Adrenal gland (tissue), 12 donors: Measurements from ENCODE around the gene BHLHE23. TPM values are rescaled to one million over a fixed set of nuclear protein-coding genes. Genes with fewer than 3 reads are reported as not detected.

Source experiments
- DNase-seq, 7 donors: peaks; one replicate each; pipeline ENCODE4 v3.0.0-alpha.2; 2019 to 2020
- H3K27ac ChIP-seq, 5 donors: fragments of 200-600 bp; sonication (generic) in 4 of 5; 1 replicate in 3 of 5; 2 replicates in 2 of 5; pipeline versions ENCODE4 v1.5.1 to v1.8.0; 2016 to 2020; ENCODE audit warnings: mild to moderate bottlenecking in 1 of 5
- H3K27me3 ChIP-seq: fragments of 200-600 bp; 2 replicates; pipeline ENCODE4 v1.8.0; 2021
- H3K36me3 ChIP-seq, 2 donors: fragments of 200-600 bp; replicated peaks in 1 of 2; 1 replicate in 1 of 2; 2 replicates in 1 of 2; pipeline versions ENCODE4 v1.5.1 to v1.8.0; 2018 to 2022
- H3K4me1 ChIP-seq, 2 donors: fragments of 200-600 bp; replicated peaks in 1 of 2; 1 replicate in 1 of 2; 2 replicates in 1 of 2; pipeline versions ENCODE4 v1.5.1 to v1.8.0; 2018 to 2021
- H3K4me3 ChIP-seq, 4 donors: fragments of 200-600 bp; sonication (generic) in 3 of 4; one replicate each; pipeline ENCODE4 v1.5.1; 2016 to 2018
- H3K9me3 ChIP-seq, 3 donors: fragments of 200-600 bp; sonication (generic) in 1 of 3; replicated peaks in 1 of 3; 1 replicate in 2 of 3; 2 replicates in 1 of 3; pipeline versions ENCODE4 v1.5.1 to v1.8.0; 2016 to 2021
- POLR2A ChIP-seq, 2 donors: fragments of 450-650 bp; IDR thresholded peaks; one replicate each; pipeline ENCODE4 v1.6.1; 2017; ENCODE audit warnings: antibody characterized with exemption in 2 of 2, mild to moderate bottlenecking in 2 of 2, moderate library complexity in 1 of 2
- WGBS, 4 donors: extraction: QIAGEN DNeasy Blood & Tissue Kit in 2 of 4; methylation state at CpG; one replicate each; pipeline versions ENCODE4 v1.1.5 to v1.1.7; 2013 to 2017; 5-methylcytosine and 5-hydroxymethylcytosine counted together
- intact Hi-C, 2 donors: fragments of 100-400 bp; cut with DNase I; formaldehyde crosslinking; loops; one replicate each; pipeline versions ENCODE4 v1.14.1 to v1.15.0; 2022 to 2023
- polyA plus RNA-seq, 3 donors: library from polyadenylated mRNA; stranded (reverse); fragments of 200-250 nt in 2 of 3; fragments of 350-450 nt in 1 of 3; fragmentation: Illumina TruSeq in 1 of 3; extraction: RNeasy Lipid Tissue Mini Kit (QIAGEN cat#74804) in 1 of 3; gene quantifications; one replicate each; pipeline ENCODE4 v1.2.3, GENCODE V29; 2013 to 2014
- total RNA-seq, 9 donors: library from RNA; depleted of rRNA in 4 of 9; stranded (reverse); fragments of >200 nt in 4 of 9; fragments of 120-200 nt in 1 of 9; fragmentation: NEBNext Ultra II Directional in 1 of 9; extraction: Animal tissue kit (Norgen Biotek cat#: 25700) in 1 of 9; gene quantifications; one replicate each; pipeline versions ENCODE4 v1.1.0 to v1.2.4, GENCODE V29; 2013 to 2023
- TF ChIP-seq, protein P1 (sequence below), 6 experiments: fragments of 450-650 bp in 4 of 6; fragments of 200-600 bp in 2 of 6; sonication (generic) in 1 of 6; IDR thresholded peaks; 1 replicate in 5 of 6; 2 replicates in 1 of 6; pipeline versions ENCODE4 v1.5.1 to v1.8.0; 2016 to 2021; ENCODE audit warnings: antibody characterized with exemption in 6 of 6, mild to moderate bottlenecking in 2 of 6, moderate library complexity in 1 of 6
- donor health status: healthy with polysubstance abuse.
- donor health status: Bipolar disorder and iron deficiency.
- donor health status: DM: yes; HTN: yes; CAD: no.
- donor health status: DM: no; HTN: no; CAD: no.
- donor health status: DM: no; HTN: no; CAD: no.
- donor health status: DM: yes; HTN: yes; CAD: no.

Gene BHLHE23
- total and polyA plus RNA-seq, 12 donors = not detected

- TF ChIP-seq, protein P1, sequence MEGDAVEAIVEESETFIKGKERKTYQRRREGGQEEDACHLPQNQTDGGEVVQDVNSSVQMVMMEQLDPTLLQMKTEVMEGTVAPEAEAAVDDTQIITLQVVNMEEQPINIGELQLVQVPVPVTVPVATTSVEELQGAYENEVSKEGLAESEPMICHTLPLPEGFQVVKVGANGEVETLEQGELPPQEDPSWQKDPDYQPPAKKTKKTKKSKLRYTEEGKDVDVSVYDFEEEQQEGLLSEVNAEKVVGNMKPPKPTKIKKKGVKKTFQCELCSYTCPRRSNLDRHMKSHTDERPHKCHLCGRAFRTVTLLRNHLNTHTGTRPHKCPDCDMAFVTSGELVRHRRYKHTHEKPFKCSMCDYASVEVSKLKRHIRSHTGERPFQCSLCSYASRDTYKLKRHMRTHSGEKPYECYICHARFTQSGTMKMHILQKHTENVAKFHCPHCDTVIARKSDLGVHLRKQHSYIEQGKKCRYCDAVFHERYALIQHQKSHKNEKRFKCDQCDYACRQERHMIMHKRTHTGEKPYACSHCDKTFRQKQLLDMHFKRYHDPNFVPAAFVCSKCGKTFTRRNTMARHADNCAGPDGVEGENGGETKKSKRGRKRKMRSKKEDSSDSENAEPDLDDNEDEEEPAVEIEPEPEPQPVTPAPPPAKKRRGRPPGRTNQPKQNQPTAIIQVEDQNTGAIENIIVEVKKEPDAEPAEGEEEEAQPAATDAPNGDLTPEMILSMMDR (IDR thresholded peaks at IDR 0.05) = no peak
- no peak for TF ChIP-seq POLR2A (IDR thresholded peaks at IDR 0.05)
- H3K4me1 ChIP-seq = peaks cover 0 to 7% of the 10 kb centered on the region in 2 donors
- no peak overlapping the region for H3K4me3 ChIP-seq
- peaks cover 90% of the 10 kb centered on the region for H3K27me3 ChIP-seq
- no peaks in the 10 kb centered on the region for H3K36me3 ChIP-seq
- 10 to 23% (median 12%) methylated on average over 7 to 46 of the region's 46 CpGs for WGBS, 4 donors
- no peak overlapping the region for H3K27ac ChIP-seq
- intact Hi-C loops = loop anchor here (2.0 to 10.0 kb wide), 3 partner anchors 37 to 136 kb away; no protein-coding TSS in a partner anchor
- no peaks in the 10 kb centered on the region for H3K9me3 ChIP-seq
- no peak for DNase-seq
Measured at GRCh38 chr20:63007646-63008488, 1.1 kb upstream of the BHLHE23 start.

- DNase-seq = no peak
- 0 to 2% (median 2%) methylated on average over 3 to 24 of the region's 24 CpGs; no CpG with 5 or more reads in 1 of the 4 donors for WGBS, 4 donors
- Histone ChIP-seq H3K4me3 (no peak overlapping the region), H3K27ac (no peak overlapping the region), H3K9me3 (no peaks in the 10 kb centered on the region), H3K4me1 (peaks cover 0 to 7% of the 10 kb centered on the region in 2 donors), H3K27me3 (peaks cover 92% of the 10 kb centered on the region), H3K36me3 (no peaks in the 10 kb centered on the region)
- intact Hi-C loops = loop anchor here (5.0 to 10.0 kb wide), 2 partner anchors 113 to 135 kb away; no protein-coding TSS in a partner anchor
- no peak for TF ChIP-seq POLR2A (IDR thresholded peaks at IDR 0.05)
- TF ChIP-seq, protein P1 (IDR thresholded peaks at IDR 0.05) = no peak
Measured at GRCh38 chr20:63007360-63007645, 539 bp upstream of the BHLHE23 start.

GRCh38 chr20:63005862-63006539 lies 763 bp downstream of the BHLHE23 start:
- H3K4me3 ChIP-seq = no peak overlapping the region
- H3K27ac ChIP-seq = no peak overlapping the region
- no peaks in the 10 kb centered on the region for H3K9me3 ChIP-seq
- TF ChIP-seq, protein P1 (IDR thresholded peaks at IDR 0.05) = no peak
- no peaks in the 10 kb centered on the region for H3K36me3 ChIP-seq
- H3K4me1 ChIP-seq = peaks cover 0 to 7% of the 10 kb centered on the region in 2 donors
- intact Hi-C loops = loop anchor here (5.0 to 10.0 kb wide), 2 partner anchors 111 to 134 kb away; no protein-coding TSS in a partner anchor
- DNase-seq = no peak
- peaks cover 94% of the 10 kb centered on the region for H3K27me3 ChIP-seq
- 0 to 9% (median 2%) methylated on average over 5 to 90 of the region's 90 CpGs for WGBS, 4 donors

DNA sequence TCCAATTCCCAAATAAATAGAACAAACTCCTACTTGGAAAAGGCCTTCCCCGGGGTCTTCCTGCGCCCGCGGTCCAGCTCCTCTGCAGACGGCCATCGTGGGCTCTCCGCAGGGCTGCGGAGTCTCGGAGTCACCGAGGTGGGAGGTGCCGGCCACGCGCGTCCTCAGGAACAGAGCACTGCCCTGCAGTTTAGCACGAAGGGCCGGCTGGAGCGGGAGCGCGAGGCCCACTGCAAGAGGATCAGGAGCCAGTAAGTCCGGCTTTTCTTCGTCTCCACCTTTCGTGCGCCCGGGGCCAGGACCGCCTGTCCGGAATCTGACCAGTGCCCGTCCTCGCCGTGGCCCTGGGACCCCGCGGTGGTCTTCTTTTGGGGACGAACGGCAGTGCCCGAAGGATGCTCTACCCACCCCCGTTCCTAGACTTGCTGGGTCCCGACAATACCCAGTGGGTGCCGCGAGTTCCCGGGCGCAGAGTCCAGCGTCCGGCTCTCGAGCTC lies 1.4 kb downstream of the BHLHE23 start:
- Histone ChIP-seq H3K36me3 (no peaks in the 10 kb centered on the region), H3K9me3 (no peaks in the 10 kb centered on the region), H3K4me1 (peaks cover 0 to 7% of the 10 kb centered on the region in 2 donors), H3K27ac (no peak overlapping the region), H3K4me3 (no peak overlapping the region), H3K27me3 (peaks cover 93% of the 10 kb centered on the region)
- intact Hi-C loops = loop anchor here (5.0 to 10.0 kb wide), 2 partner anchors 111 to 133 kb away; no protein-coding TSS in a partner anchor
- DNase-seq = no peak
- WGBS, 4 donors = 0 to 4% (median 3%) methylated on average over 4 to 43 of the region's 43 CpGs; no CpG with 5 or more reads in 1 of the 4 donors
- TF ChIP-seq POLR2A (IDR thresholded peaks at IDR 0.05) = no peak
- TF ChIP-seq, protein P1 (IDR thresholded peaks at IDR 0.05) = no peak
